Measurements from ENCODE around the gene GAL3ST1.

Gene GAL3ST1

GRCh38 chr22:30516273-30516672 is 58.2 kb downstream of the GAL3ST1 start:
- TF ChIP-seq CTCF (IDR thresholded peaks at IDR 0.05; ENCODE audit: insufficient read depth, missing control alignments) = no peak
- FAIRE-seq (no peak), DNase-seq (ENCODE audit: insufficient read length, low spot score) (no peak)

GRCh38 chr22:30514252-30514651 is 60.2 kb downstream of the GAL3ST1 start:
- no peak for FAIRE-seq
- no peak for TF ChIP-seq CTCF (IDR thresholded peaks at IDR 0.05; ENCODE audit: insufficient read depth, missing control alignments)
- DNase-seq (ENCODE audit: insufficient read length, low spot score) = no peak

GRCh38 chr22:30513462-30513861 is 61.0 kb downstream of the GAL3ST1 start:
- TF ChIP-seq CTCF (IDR thresholded peaks at IDR 0.05; ENCODE audit: insufficient read depth, missing control alignments) = no peak
- no peak for DNase-seq (ENCODE audit: insufficient read length, low spot score)
- FAIRE-seq = no peak

- no peak for DNase-seq (ENCODE audit: insufficient read length, low spot score)
- no peak for FAIRE-seq
- no peak for TF ChIP-seq CTCF (IDR thresholded peaks at IDR 0.05; ENCODE audit: insufficient read depth, missing control alignments)
These were observed 62.6 kb downstream of the GAL3ST1 start for GRCh38 chr22:30511911-30512310.

- no peak for TF ChIP-seq CTCF (IDR thresholded peaks at IDR 0.05; ENCODE audit: insufficient read depth, missing control alignments)
- FAIRE-seq (no peak), DNase-seq (ENCODE audit: insufficient read length, low spot score) (no peak)
These were observed 63.4 kb downstream of the GAL3ST1 start for GRCh38 chr22:30511109-30511508.

GRCh38 chr22:30508216-30508615 is 66.2 kb downstream of the GAL3ST1 start:
- DNase-seq (ENCODE audit: insufficient read length, low spot score) (no peak), FAIRE-seq (no peak)
- no peak for TF ChIP-seq CTCF (IDR thresholded peaks at IDR 0.05; ENCODE audit: insufficient read depth, missing control alignments)

- no peak for TF ChIP-seq CTCF (IDR thresholded peaks at IDR 0.05; ENCODE audit: insufficient read depth, missing control alignments)
- DNase-seq (ENCODE audit: insufficient read length, low spot score) (no peak), FAIRE-seq (no peak)
These were observed 66.8 kb downstream of the GAL3ST1 start for GRCh38 chr22:30507670-30508069.

All from D721Med (cell line).